Measurements from ENCODE around the gene SWI5.

The SWI5 gene

DNA sequence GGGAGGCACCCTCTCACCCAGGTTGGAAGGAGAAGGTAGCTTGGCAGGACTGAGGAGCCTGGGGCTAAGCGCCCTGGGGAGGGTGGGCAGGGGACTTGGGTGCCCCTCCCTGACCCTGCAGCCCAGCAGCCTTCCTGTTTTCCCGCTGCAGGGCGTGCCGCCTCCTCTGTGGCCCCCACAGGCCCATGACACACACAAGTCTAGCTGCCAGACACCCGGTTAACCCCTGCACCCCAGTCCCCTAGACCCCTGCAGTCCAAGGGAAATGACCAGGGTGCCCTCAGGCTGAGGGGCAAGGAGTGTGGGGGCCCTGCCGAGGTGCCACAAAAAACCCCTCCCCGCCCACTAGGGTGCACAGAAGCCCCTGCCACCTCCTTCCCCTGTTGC lies 33.3 kb upstream of the SWI5 start:
- peak overlapping the region in 1 of 2 donors; percentile 87 for H3K27ac ChIP-seq
- peak overlapping the region; percentile 38 for H3K4me3 ChIP-seq
- TF ChIP-seq, protein P1, sequence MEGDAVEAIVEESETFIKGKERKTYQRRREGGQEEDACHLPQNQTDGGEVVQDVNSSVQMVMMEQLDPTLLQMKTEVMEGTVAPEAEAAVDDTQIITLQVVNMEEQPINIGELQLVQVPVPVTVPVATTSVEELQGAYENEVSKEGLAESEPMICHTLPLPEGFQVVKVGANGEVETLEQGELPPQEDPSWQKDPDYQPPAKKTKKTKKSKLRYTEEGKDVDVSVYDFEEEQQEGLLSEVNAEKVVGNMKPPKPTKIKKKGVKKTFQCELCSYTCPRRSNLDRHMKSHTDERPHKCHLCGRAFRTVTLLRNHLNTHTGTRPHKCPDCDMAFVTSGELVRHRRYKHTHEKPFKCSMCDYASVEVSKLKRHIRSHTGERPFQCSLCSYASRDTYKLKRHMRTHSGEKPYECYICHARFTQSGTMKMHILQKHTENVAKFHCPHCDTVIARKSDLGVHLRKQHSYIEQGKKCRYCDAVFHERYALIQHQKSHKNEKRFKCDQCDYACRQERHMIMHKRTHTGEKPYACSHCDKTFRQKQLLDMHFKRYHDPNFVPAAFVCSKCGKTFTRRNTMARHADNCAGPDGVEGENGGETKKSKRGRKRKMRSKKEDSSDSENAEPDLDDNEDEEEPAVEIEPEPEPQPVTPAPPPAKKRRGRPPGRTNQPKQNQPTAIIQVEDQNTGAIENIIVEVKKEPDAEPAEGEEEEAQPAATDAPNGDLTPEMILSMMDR (IDR thresholded peaks at IDR 0.05) = no peak
- DNase-seq (ENCODE audit: low spot score) = no peak

DNA sequence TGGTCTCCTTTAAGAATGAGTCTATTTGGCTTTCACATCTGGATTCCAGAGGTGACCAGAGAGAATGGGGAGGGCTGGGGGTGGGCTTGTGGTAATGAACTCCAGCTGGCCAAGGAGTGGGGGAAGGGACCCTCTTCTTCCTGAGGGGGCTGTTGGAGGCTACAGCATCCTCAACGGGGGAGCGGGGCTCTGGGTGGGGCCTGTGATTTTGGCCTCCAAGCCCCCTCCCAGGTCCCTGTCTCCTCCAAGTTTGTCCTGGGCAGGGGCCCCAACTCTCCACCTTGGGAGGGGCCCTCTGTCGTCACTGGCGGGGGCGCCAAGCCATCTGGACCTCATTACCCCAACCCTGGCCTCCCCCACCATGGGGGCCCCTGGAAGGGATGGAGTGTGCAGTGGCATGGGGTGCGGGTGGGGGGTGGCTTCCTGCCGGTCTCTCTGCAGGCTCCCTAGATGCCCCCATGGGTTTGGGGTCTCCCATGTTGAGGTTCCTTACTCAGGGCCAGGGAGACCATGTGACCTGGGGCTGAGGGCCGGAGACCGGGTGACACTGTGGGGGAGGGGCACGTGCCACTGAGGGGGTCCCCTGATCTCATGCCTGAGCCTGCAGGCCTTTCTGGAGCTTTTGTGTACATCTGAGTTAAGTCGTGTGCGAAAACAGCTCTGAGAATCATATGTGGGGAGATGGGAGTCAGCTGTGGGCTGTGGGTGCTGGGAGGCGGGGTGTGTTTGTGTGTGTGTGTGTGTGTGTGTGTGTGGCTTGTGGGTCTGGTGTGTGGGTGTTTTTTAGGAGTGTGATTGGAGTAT lies 32.7 kb upstream of the SWI5 start:
- peak overlapping the region; percentile 69 for H3K4me3 ChIP-seq
- peak overlapping the region in 1 of 2 donors; percentile 87 for H3K27ac ChIP-seq
- no peak for DNase-seq (ENCODE audit: low spot score)
- TF ChIP-seq, protein P1 (IDR thresholded peaks at IDR 0.05) = no peak

DNA sequence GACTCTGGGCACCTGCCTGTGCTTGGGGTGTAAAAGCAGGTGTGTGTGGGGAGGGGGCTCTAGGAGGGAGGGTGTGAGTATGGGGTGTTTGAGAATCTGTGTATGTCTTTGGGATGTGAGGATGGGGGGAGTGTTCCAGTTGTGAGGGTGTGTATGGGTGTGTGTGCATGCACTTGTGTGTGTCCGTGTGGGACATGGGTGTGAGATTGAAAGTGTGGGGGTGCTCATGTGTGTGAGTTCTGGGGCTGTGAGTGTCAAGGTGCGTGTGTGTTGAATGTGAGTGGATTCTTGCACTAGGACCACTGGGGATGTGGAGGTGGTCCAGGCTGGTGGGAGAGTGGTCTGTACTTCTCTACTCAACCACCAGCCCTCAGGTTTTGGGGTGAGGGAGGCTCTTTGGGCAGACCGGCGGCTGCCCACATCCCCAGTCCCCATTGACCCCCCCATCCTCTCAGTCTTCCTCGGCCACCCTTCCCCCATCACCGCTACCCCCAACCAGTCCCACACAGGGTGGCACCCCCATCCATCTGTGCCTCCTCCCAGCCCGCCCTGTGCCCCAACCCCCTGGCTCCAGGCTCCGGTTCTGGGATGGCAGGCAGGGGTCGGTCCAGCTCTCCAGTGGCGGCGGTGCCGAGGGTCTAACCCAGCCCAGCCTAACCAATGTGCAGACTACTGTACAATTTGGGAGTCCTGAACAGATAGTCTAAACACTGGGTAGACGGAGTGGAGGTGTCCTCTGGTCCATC lies 31.8 kb upstream of the SWI5 start:
- TF ChIP-seq, protein P1 (IDR thresholded peaks at IDR 0.05) = no peak
- DNase-seq (ENCODE audit: low spot score) = no peak
- Histone ChIP-seq H3K27ac (peak overlapping the region; percentile 8 to 87), H3K4me3 (peak overlapping the region; percentile 69)

DNA sequence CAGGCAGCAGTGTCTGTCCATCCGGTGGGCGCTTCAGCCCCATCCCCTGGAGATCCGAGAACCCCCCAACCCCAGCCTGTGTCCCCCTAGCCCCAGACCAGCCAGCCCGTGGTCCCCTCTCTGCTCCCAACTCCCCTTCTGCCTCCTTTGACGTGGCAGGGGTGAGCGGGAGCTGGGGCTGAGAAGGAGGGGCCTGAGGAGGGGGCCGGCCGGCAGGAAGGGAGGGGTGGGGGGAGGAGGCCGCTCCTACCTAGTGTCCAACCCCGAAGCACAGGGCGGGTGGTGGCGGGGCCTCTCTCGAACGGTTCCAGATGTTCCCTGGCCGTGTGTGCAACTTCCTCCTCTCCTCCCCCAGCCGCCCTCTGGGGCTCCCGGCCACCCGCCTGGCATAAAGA lies 31.2 kb upstream of the SWI5 start:
- peak overlapping the region; percentile 8 to 87 for H3K27ac ChIP-seq

DNA sequence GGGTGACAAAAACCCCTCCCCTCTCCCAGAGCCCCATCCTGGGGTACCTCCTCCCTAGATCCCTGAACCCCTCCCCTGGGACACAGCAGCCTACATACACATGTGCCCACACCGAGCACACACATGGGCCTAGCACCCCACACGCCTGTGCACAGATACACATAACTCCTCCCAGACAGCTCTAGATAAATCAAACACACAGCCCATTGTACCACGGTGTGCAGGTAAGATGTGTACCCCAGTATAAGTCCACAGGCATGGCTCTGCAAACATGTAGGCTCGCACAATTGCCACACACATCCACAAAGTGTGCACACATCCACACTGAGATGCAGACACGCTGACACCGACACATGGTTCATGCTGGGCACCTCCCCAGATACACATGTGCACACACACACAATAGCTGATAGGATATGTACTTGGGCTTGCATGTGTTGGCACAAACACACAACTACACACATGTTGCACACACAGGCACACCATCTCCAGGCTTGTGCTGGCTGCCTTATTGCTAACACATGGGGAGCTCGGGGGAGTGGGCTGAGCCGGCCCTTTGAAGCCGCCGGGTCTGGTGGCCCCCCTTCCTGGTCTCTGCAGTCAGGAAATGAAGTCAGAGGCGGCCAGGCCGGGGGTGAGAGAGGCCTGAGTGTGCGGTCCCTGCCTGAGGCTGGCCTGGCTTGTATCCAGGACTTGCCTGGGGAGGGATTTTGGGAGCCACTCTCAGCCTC lies 30.5 kb upstream of the SWI5 start:
- Histone ChIP-seq H3K27ac (peak overlapping the region in 1 of 2 donors; percentile 87), H3K4me3 (peak overlapping the region; percentile 69)
- DNase-seq (ENCODE audit: low spot score) = no peak
- TF ChIP-seq, protein P1 (IDR thresholded peaks at IDR 0.05) = no peak

More for the DNA sequence above, 31.2 kb upstream of the SWI5 start:
- DNase-seq (ENCODE audit: low spot score) = no peak
- TF ChIP-seq, protein P1 (IDR thresholded peaks at IDR 0.05) = no peak
- H3K4me3 ChIP-seq = peak overlapping the region; percentile 69

DNA sequence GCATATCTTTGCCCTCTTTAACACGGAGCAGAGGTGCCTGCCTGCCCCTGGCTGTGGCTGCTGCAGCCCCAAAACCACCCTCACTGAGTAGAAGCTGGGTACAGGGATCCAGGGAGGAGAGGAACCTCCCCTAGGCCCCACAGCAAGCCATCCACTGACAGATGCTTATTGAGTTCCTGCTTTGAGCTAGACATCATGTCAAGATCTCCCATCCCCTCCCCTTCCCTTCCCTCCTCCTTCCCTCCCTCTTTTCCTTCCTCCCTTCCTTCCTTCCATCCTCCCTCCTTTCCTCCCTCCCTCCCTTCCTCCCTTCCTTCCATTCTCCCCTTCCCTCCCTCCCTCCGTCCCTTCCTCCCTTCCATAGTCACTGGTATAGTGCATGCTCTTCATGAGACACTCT lies 29.6 kb upstream of the SWI5 start:
- TF ChIP-seq, protein P1 (IDR thresholded peaks at IDR 0.05) = no peak
- Histone ChIP-seq H3K4me3 (no peak overlapping the region), H3K27ac (peak overlapping the region in 1 of 2 donors; percentile 87)
- no peak for DNase-seq (ENCODE audit: low spot score)

All from coronary artery (tissue), 2 donors.